Activated gamma-delta T cell (primary cell): ENCODE measurements around the gene KAZN.

Source experiments
- DNase-seq: peaks from one replicate; lab custom pipeline; 2025; lab: John Stamatoyannopoulos, UW

The KAZN gene

DNA sequence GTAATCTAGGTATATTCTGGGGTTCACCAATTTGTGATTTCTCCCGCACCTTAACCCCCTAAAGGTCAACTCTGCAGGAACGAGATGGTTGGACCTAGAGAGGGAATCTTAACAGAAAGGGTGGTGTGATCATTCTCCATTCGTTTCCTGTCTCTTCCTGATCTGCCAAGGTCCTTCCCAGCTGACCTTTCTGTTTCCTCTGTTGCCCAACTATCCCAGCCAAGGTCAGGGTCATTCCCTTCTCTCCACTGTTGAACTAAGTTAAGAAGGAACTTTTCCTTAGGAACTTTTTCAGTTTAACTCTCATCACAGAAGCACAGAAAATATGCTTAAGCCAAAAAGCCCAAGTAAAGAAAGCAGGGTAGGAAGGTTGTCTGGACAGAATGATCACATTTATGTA, 49.3 kb downstream of the KAZN start:
- no peak for DNase-seq

DNA sequence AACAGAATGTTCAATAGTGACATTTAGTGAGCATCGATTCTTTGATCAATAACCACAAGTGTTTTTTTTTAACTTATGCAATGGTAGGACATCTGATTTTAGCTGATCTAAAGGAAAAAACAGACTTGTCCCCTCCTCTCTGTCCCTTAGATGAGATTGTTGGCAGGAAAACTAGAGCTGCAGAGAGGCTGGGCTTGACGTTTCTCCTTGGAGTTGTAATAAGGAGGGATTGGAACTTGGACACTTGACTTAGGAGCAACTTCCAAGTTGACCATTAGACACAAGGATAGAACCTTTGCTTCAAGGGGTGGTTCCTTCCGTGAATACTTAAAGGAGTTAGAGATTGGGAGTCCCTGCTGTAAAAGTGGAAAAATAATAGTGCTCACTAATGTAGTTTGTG, 49.9 kb downstream of the KAZN start:
- no peak for DNase-seq

DNA sequence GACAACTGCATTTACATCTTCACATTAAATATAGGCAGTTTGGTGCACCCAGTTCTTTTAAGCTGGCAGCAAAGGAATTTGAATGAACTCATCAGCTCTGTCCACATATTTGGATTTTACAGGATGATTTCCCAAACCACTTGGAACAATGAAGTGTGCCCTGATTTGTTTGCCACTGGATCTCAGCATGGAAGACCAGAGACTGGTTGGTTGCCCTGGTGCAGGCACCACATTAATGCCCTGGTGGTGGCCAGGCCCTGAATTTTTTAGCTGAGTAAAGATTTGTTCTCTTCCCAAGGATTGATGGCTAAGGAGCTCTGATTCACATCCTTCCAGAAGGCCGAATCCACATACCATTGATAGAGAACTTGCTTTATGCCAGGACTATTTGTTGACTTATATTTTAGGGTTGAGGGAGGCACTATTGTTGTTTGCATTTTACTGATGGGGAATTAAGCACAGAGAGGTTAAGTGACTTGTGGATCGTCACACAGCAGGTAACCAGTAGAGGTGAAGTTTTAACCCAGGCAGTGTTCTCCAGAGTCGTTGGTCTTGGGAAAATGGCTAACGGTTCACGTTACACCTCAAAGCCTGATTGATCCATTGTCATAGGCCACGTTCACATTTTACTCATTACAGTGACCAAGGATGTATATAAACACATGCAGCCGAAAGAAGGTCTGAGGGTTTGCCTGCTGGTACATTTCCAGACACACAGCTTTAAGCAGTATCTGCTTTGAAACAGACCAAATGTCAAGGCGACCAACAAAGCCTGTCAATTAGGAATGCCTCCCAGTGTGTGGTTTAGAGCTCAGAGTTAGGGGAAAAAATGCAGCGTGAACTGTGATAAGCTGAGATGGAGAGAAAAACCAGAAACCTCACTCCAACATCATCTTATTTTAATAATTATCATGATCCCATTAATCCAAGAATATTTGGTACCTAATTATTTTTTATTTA, 50.7 kb downstream of the KAZN start:
- no peak for DNase-seq

DNA sequence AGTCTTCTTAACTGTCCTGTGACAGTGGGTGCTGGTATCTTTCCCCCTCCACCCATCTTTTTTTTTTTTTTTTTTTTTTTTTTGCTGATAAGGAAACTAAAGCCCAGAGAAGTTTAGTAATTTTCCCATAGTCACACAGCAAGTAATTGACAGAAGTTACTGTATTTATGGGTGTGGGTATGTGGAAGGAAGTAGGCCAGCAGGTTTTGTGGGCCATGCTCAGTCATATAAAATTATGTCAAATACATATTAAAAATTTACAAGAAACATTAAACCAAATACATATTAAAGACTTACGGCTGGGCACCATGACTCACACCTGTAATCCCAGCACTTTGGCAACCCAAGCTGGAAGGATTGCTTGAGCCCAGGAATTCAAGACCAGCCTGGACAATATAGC, 51.5 kb downstream of the KAZN start:
- no peak for DNase-seq

DNA sequence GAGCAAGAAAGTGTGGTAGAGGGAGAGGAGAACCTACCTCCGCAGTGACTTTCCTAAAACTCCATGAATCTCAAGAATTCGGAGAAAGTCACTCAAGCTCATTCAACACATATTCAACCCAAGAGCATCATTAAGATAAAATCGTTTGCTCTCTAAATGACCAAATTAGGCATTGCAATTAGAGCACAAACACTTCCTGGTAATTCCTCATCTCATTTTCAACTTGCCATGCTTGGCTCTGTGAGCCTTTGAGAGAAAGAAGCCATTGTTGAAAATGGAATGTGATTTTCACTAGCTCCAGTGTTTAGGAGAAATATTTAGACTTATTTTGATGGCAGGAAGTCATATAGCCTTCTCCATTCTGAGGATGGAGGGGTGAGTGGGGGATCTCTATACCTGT, 52.5 kb downstream of the KAZN start:
- DNase-seq, result no peak

DNA sequence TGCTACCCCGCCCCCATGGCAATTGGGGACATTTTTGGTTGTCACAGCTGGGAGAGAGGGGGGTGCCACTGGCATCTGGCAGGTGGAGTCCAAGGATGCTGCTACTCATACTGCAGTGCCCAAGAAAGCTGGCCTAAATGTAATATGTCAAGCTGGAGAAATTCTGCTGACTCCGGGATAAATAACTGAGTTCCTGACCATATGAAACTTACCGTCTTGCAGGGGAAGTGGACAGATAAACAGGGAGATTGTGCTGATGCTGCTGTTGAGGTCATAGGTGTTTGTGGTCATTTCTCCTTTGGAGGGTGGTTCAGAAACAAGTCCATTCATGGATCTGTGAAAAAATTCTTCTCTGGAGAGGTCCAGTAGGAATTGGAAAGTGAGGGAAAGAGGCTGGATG, 54.4 kb downstream of the KAZN start:
- no peak for DNase-seq

DNA sequence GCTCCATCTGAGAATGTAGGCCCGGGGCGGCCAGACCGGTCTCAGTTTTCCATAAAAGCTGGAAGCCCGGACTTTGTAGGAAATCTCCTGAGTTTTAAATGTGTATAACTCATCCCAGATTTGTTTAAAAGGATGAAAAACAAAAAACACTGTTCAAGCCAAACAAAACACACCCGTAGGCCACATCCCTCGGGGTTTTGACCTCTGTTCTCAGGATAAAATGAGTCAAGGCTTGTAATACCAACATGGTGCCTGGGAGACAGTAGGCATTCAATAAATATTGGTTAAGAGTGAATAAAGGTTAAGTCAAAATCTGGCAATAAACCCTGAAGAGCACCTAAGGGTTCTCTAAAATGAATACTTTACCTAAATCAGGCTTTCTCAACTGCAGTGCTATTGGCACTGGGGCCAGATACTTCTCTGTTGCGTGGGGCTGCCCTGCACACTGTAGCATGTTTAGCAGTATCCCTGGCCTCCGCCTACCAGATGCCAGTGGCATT, 55.0 kb downstream of the KAZN start:
- no peak for DNase-seq

DNA sequence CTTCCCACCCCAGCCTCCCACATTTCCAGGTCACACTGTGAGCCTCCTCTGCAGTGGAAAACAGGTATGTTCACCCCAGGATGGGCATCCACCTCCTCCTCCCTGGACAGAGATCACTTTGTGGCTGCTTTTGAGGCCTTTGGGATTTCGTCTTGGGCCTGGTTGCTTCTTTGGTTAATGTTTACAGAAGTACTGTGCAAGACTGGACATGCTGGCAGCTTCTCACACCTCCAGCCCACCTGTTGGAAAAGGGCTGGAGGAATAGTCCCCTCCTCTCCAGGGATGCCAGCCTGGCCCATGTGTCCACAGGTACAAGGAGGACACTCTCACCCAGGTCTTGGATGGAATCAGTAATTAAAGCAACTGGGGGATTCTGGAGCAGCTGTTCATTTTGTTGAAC, 56.1 kb downstream of the KAZN start:
- DNase-seq, result no peak

DNA sequence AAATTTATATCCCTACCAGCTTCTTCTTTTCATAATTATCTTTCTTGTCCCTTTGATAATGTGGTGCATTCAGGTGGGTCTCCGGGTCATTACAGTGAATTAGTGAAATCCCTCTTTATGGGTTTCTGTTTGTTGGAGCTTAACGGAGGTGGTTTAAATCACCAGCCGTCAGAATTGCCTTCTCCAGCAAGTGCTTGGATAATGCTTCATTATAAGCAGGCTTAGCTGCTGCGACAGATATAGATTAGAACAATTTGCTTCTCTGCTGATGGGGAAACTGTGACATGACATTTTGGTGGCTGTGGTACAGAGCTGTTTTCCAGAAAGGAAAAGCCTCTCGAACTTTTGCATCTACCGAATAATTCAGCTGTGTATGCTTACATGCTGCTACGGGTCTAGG, 56.9 kb downstream of the KAZN start:
- DNase-seq, result no peak

DNA sequence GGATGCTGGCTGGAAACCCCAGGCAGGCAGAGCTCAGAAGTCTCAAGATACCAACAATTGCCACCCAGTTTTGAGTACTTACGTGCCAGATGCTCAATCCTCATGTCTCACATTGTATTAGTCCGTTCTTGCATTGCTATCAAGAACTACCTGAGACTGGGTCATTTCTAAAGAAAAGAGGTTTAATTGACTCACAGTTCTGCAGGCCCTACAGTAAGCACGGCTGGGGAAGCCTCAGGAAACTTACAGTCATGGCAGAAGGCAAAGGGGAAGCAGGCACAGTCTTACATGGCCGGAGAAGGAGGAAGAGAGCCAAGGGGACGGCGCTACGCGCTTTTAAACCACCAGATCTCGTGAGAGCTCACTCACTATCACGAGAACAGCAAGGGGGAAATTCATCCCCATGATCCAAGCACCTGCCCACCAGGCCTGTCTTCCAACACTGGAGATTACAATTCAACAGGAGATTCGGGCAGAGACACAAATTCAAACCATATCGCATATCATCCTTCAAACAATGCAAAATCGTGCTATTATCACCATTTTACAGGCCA, 58.0 kb downstream of the KAZN start:
- no peak for DNase-seq

DNA sequence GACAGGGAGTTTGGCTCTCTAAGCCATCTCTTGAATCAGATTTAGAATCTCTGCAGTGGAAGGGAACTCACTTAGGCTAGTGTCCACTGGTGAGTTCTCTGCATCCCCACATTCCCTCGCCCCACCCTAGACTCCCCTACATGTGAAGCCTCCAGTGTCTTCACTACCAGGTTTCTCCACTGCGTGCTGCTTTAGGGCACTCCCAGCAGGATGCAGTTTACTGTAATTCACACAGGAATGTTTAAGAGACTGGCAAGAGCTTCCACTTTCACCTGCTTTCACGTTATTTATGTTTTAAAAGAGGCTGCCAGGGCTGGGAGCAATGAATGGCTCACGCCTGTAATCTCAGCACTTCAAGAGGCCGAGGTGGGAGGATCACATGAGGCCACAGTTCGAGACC, 60.2 kb downstream of the KAZN start:
- DNase-seq, result no peak

DNA sequence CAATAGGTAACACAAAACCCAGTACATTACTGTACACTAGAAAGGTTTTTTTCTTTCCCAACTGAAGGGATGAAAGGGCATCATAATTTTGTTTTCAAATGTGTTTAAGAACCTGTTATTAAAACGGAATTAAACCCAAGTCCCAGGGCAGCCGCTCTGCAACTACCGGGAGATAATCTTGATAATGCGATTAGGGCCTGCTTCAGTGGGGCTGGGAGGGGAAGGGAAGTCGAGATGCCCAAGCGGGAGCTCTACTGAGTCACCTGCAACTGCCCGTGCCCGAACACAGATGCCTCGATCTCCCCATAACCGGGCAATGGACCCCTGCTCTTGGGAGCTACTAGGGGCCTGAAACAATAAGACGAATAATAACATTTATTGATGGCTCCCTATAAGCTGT, 61.4 kb downstream of the KAZN start:
- no peak for DNase-seq

DNA sequence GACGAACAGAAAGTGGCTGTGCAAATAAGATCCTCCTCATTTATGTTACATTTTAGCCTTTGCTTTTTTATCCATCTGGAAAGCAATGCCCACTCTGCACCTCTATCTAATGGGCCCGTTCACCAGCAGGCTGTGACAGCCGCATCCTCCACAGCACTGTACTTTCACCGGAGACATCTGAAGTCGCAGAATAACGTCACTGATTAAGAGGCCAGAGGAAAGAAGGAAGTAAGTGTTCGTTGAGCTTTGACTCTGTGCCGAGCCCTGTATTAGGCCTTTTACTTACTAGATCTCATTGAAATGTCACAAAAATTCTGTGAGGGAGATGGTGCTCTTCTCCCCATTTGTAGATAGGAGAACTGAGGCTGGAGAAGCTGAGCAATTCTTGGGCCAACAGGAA, 62.3 kb downstream of the KAZN start:
- no peak for DNase-seq

DNA sequence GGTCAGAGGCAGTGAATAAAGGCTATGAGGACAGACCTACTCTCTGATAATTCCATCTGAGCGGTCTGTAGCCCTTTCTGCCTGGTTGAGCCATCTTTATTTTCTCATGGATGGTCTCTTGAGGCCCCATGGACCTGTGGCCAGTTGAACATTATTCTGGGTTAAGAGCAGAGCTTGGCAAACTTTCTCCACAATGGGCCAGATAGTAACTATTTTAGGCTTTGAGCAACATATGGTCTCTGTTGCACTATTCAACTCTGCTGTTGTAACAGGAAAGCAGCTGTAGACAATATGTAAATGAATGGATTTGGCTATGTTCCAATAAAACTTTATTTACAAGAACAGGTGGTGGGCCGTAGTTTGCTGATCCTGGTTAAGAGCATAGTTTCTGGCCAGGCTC, 62.7 kb downstream of the KAZN start:
- no peak for DNase-seq

DNA sequence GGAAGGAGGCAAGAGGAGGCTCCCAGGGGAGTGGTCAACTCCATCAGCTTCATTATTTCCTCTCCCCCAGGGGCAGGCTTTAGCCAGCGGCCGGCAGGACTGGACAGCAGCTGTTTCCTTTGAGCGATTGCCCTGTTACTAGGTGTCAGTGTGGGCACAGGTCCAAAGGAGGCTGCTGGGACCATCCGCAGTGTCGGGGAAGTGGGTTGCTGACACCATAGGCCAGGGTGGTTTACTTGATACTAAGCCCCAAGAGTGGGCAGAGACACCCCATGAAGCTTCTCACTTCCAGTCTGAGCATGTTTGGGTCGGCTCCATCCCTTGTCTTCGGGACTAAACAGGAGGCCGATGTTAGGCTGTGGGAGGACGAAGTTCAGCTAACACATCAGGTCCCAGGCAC, 63.6 kb downstream of the KAZN start:
- no peak for DNase-seq

DNA sequence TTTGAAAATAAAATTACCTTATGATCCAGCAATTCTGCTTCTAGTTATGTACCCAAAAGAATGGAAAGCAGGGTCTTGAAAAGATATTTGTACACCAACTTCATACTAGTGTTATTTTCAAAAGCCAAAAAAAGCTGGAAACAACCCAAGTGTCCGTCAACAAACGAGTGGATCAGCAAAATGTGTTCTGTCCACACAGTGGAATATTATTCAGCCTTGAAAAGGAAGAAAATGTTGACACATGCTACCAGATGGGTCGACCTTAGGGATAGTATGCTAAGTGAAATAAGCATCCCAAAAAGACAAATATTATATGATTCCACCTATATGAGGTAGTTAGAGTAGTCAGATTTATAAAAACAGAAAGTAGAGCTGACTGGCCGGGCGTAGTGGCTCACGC, 65.3 kb downstream of the KAZN start:
- DNase-seq, result no peak

DNA sequence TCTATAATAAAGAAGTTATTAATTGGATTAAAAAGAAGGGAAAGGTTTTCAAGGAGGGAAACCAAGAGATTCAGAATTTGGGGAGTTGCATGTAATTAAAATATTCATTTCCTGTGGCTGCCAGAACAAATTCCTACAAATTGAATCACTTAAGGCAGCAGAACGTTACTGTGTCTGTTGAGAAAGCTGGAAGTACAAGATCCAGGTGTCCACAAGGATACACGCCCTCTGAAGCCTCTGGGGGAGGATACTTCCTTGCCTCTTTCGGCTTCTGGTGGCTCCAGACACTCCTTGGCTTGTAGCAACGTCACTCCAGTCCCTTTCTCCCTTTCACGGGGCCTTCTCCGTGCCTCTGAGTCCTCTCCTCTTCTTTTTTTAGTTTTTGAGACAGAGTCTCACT, 67.9 kb downstream of the KAZN start:
- DNase-seq, result no peak

DNA sequence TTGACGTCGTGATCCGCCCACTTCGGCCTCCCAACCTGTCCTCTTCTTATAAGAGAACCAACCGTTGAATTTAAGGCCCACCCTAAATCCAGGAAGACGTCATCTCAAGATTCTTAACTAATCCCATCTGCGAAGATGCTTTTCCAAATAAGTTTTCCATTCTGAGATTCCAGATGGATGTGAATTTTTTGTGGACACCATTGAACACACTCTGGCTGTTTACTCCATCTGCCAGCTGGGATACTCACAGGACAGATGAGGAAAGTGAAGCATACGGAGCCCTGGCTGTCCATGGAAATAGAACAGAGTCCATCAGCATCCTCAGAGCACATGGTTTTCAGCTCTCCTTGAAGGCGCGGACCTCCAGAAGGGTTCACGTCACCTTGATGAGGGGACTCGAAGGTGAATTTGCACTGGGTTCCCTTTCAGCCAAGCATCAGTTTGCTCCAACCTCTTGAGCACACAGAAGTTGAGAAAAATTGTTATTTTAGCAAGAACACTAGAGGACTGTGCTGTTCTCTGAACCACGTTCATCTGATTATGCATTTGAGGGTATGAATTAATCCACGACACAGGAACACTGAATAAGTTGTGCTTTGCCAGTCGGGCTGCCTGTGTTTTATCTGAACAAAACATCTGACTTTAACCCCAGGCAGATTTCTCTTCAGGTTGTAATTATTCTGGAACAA, 68.6 kb downstream of the KAZN start:
- DNase-seq, result no peak

DNA sequence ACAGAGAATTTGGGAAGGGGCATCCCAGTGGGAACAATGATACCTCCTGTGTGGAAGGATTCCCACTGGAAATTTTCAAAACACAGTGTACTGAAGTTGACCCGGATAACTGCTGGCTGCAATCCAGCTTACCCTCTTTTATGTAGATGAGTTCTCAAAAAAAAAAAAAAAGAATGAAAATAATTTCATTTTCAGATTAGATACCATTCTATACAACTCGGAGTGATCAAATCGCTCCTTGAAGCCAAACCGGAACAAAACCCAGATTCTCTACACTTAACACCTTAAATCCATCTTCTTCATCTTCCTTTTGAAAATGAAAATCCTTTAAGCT, 69.1 kb downstream of the KAZN start:
- DNase-seq, result no peak

DNA sequence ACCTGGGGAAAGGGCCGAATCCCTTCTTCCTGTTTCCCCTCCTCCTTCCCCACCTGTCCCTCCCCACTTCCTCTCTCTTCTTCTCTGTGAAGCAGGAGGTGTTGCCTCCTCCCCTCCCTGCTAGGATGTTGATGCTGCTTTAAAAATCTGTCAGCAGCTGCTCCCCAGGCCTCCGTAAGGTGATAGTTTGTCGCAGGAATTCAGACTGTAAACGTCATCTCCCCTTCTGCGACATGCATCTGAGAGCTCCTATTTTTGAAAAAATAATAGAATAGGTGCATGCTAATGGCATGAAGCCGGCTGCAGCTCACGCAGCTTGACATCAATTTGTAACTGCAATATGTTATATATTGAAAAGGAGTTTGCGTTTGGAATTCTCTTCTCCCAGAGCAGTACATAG, 70.1 kb downstream of the KAZN start:
- no peak for DNase-seq

DNA sequence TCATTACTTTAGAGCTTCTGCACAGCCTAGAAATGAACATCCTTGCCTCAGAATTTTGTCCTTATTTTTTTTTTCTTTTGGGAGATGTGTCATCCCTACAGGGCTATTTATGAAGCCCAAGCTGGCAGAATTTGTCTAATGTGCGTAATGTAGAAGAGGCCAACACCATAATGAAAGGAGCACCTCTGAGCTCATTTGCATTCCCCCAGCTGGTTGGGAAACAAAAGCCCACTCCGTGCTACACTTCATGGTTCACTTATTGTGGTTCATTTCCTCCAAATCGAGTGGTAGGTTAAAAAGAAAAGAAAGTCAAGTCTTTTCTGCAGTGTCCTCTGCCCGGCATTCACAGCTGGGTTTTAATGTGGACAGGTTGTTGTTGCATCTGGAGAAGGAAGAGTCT, 73.5 kb downstream of the KAZN start:
- no peak for DNase-seq

DNA sequence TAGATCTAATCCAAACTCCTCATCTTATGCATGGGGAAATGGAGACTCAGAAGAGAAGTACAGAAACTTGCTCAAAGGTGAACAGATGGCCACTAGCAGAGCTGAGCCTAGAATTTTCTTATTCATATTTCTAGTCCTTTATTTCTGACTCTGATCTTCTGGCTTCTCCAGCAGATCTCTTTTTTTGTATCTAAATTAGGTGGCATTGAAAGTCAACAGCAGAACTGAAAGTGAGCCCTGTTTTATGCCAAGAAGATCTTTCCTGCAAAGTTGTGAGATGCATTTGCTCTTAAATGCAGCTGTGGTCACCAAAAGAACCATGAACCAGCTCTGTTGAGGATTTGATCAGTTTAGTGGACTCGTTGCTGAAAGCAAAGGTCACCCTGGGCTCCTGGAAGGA, 75.5 kb downstream of the KAZN start:
- DNase-seq, result no peak

DNA sequence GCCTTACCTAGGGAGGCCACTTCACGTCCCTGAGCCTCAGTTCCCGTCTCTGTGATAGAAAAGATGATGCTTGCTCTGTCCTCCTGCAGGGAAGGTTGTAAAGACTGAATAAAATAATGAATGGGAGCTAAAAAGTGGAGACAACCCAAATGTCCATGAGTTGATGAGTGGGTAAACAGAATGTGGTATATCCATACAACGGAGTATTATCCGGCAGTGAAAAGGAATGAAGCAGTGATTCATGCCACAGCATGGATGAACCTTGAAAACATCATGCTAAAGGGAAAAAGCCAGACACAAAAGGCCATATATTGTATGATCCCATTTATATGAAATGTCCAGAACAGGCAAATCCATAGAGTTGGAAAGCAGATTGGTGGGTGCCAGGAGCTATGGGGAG, 77.9 kb downstream of the KAZN start:
- DNase-seq, result no peak
